Fibroblast of villous mesenchyme (primary cell): ENCODE data around the gene ZNF396. TPM values are rescaled to one million over a fixed set of nuclear protein-coding genes. Genes with fewer than 3 reads are reported as not detected.

ENCODE experiments used
- DNase-seq: peaks from one replicate; pipeline ENCODE4 v3.0.0-alpha.2; 2010; ENCODE audit warnings: low read depth
- H3K4me3 ChIP-seq: 2 replicates; pipeline ENCODE4 v1.5.1; 2011; ENCODE audit warnings: low read depth, mild to moderate bottlenecking, low read length
- CTCF ChIP-seq: IDR thresholded peaks from 2 replicates; pipeline ENCODE4 v1.5.1; 2012; ENCODE audit warnings: low read depth, mild to moderate bottlenecking, low read length; ENCODE audit not compliant: insufficient read depth
- total RNA-seq: library from RNA; depleted of rRNA; stranded (reverse); fragments of >200 nt; gene quantifications from 2 replicates; pipeline ENCODE4 v1.2.3, GENCODE V29; 2012

The ZNF396 gene
- total RNA-seq, 1 donor: 1.3 TPM

GRCh38 chr18:35415511-35416073 is 38.5 kb upstream of the ZNF396 start:
- peak; percentile 97 for DNase-seq
- no peak for TF ChIP-seq CTCF
- H3K4me3 ChIP-seq: peak overlapping the region; percentile 4

- no peak for TF ChIP-seq CTCF
- no peak for DNase-seq
- no peak overlapping the region for H3K4me3 ChIP-seq
Observed at GRCh38 chr18:35413163-35413511, 36.0 kb upstream of the ZNF396 start.

- no peak overlapping the region for H3K4me3 ChIP-seq
- TF ChIP-seq CTCF: no peak
- no peak for DNase-seq
Observed at GRCh38 chr18:35411625-35412351, 34.7 kb upstream of the ZNF396 start.

- no peak overlapping the region for H3K4me3 ChIP-seq
- TF ChIP-seq CTCF: no peak
- no peak for DNase-seq
Observed at GRCh38 chr18:35410561-35410960, 33.4 kb upstream of the ZNF396 start.

GRCh38 chr18:35409911-35410310 is 32.8 kb upstream of the ZNF396 start:
- TF ChIP-seq CTCF: no peak
- no peak for DNase-seq
- H3K4me3 ChIP-seq: no peak overlapping the region

GRCh38 chr18:35408843-35409261 is 31.7 kb upstream of the ZNF396 start:
- no peak for TF ChIP-seq CTCF
- no peak overlapping the region for H3K4me3 ChIP-seq
- no peak for DNase-seq
